ENCODE data around the gene TLK1.

TLK1 gene

GRCh38 chr2:171180229-171180930, 19.7 kb upstream of the TLK1 start:
- no peak overlapping the region for H3K27ac ChIP-seq
- no peak for TF ChIP-seq CTCF (conservative IDR thresholded peaks at IDR 0.05)

DNA sequence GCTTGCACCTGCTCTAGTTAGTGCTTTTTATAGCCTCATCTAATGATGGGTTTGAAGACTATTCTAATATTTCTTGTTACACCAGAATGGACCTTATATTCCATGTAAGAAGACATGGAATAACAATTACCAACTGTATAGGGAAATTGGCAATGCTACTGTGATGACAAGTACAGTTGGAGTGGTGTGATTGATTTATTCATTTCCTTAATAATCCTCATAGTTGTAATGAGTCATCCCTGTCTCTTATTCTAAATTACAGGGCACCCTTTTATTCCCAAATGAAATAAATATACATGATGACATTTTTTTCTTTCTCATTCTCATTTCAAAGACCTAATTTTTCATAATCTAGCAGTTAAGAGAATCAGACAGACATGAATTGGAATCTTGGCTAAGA, 18.3 kb upstream of the TLK1 start:
- no peak for TF ChIP-seq CTCF (conservative IDR thresholded peaks at IDR 0.05)
- no peak overlapping the region for H3K27ac ChIP-seq

DNA sequence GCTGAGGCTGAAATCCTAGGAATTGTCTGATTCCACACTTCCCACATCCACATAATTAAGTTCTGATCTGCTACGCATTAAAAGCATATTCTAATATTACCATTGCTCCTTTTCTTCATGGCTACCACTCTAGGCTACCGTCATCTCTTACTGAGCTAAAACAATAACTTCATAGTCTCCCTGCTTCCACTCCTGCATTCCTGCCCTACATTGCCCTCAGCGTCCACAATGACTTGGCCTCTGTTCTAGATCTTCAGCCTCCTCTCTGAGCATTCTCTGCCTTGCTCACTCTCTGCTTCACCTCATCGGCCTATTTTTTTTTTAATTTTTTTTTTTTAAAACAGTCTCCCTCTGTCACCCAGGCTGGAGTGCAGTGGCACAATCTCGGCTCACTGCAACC, 15.8 kb upstream of the TLK1 start:
- no peak for TF ChIP-seq CTCF (conservative IDR thresholded peaks at IDR 0.05)

GRCh38 chr2:171174075-171174474, 13.4 kb upstream of the TLK1 start:
- peak overlapping the region; percentile 20; the same call in 1 of the 2 replicates for H3K27ac ChIP-seq
- no peak for TF ChIP-seq CTCF (conservative IDR thresholded peaks at IDR 0.05)

More for the DNA sequence above, 15.8 kb upstream of the TLK1 start:
- no peak overlapping the region for H3K27ac ChIP-seq

- H3K27ac ChIP-seq = no peak overlapping the region
- no peak for TF ChIP-seq CTCF (conservative IDR thresholded peaks at IDR 0.05)
Measured at GRCh38 chr2:171173087-171173486, 12.4 kb upstream of the TLK1 start.

- no peak overlapping the region for H3K27ac ChIP-seq
- TF ChIP-seq CTCF (conservative IDR thresholded peaks at IDR 0.05) = no peak
Measured at GRCh38 chr2:171171808-171172207, 11.1 kb upstream of the TLK1 start.

DNA sequence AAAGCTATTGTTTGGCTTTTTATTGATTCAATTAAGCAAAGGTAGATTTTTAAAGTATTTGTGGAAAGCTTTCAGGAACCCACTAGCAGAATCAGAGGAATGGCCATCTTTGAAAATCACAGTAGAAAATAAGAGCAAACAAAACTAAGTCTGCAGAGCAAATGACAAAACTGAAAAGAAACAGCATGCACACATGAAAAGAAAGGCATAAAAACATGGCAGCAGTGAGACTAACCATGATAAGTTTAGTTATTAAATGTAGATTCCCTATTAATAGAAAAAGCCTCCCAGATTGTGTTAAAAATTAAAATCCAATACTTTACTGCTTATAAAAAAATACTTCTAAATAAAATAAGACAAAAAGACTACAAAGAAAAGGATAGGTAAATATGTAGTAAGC, 9.1 kb upstream of the TLK1 start:
- no peak overlapping the region for H3K27ac ChIP-seq
- TF ChIP-seq CTCF (conservative IDR thresholded peaks at IDR 0.05) = no peak
